Small intestine (tissue), 7 donors: Measurements from ENCODE around the gene PPP2R2B. TPM values are rescaled to one million over a fixed set of nuclear protein-coding genes. Genes with fewer than 3 reads are reported as not detected.

Source experiments
- DNase-seq, 2 donors: peaks; one replicate each; pipeline versions ENCODE4 v3.0.0 to v3.0.0-alpha.2; 2013
- FAIRE-seq: peaks from 2 replicates; lab custom pipeline; 2012; peaks lifted over from hg19 to GRCh38; lab: Jason Lieb, UNC
- H3K27ac ChIP-seq, 3 donors: one replicate each; pipeline ENCODE4 v1.5.1; 2013; ENCODE audit warnings: low read length in 2 of 3, mild to moderate bottlenecking in 2 of 3, control low read depth in 1 of 3, inconsistent platforms in 1 of 3, low read depth in 1 of 3, moderate library complexity in 1 of 3
- H3K27me3 ChIP-seq, 3 donors: one replicate each; pipeline ENCODE4 v1.6.1; 2013; ENCODE audit warnings: low read length in 3 of 3, inconsistent platforms in 1 of 3; ENCODE audit not compliant: control insufficient read depth in 3 of 3, insufficient read depth in 3 of 3
- H3K36me3 ChIP-seq, 3 donors: one replicate each; pipeline ENCODE4 v1.6.1; 2013; ENCODE audit warnings: low read length in 3 of 3, inconsistent platforms in 1 of 3, low read depth in 1 of 3, mild to moderate bottlenecking in 1 of 3, moderate library complexity in 1 of 3; ENCODE audit not compliant: control insufficient read depth in 3 of 3, insufficient read depth in 2 of 3
- H3K4me1 ChIP-seq, 3 donors: one replicate each; pipeline ENCODE4 v1.6.1; 2013; ENCODE audit warnings: low read length in 2 of 3, inconsistent platforms in 1 of 3, low read depth in 1 of 3, mild to moderate bottlenecking in 1 of 3, moderate library complexity in 1 of 3; ENCODE audit not compliant: control insufficient read depth in 3 of 3, insufficient read depth in 2 of 3
- H3K4me3 ChIP-seq, 3 donors: one replicate each; pipeline ENCODE4 v1.5.1; 2013; ENCODE audit warnings: low read length in 3 of 3, control low read depth in 1 of 3, inconsistent platforms in 1 of 3, low read depth in 1 of 3, mild to moderate bottlenecking in 1 of 3, moderate library complexity in 1 of 3
- H3K9me3 ChIP-seq, 2 donors: one replicate each; pipeline ENCODE4 v1.6.1; 2013; ENCODE audit warnings: low read depth in 1 of 2, low read length in 1 of 2; ENCODE audit not compliant: control insufficient read depth in 2 of 2, insufficient read depth in 1 of 2
- WGBS, 3 donors: extraction: QIAGEN DNeasy Blood & Tissue Kit; methylation state at CpG; one replicate each; pipeline ENCODE4 v1.1.7; 2013; 5-methylcytosine and 5-hydroxymethylcytosine counted together
- polyA plus RNA-seq, 4 donors: library from polyadenylated mRNA; stranded (reverse) in 3 of 4; unstranded in 1 of 4; fragments of 200-250 nt in 3 of 4; fragments of 120-200 nt in 1 of 4; gene quantifications; one replicate each; pipeline versions ENCODE4 v1.2.1 to v1.2.3, GENCODE V29; 2013
- donor health status: healthy with polysubstance abuse.
- donor health status: control.
- donor health status: control.
- donor health status: Bipolar disorder and iron deficiency.
- donor health status: healthy.

Gene PPP2R2B
- polyA plus RNA-seq, 4 donors = 0.22 to 3.8 (median 1.6) TPM

DNA sequence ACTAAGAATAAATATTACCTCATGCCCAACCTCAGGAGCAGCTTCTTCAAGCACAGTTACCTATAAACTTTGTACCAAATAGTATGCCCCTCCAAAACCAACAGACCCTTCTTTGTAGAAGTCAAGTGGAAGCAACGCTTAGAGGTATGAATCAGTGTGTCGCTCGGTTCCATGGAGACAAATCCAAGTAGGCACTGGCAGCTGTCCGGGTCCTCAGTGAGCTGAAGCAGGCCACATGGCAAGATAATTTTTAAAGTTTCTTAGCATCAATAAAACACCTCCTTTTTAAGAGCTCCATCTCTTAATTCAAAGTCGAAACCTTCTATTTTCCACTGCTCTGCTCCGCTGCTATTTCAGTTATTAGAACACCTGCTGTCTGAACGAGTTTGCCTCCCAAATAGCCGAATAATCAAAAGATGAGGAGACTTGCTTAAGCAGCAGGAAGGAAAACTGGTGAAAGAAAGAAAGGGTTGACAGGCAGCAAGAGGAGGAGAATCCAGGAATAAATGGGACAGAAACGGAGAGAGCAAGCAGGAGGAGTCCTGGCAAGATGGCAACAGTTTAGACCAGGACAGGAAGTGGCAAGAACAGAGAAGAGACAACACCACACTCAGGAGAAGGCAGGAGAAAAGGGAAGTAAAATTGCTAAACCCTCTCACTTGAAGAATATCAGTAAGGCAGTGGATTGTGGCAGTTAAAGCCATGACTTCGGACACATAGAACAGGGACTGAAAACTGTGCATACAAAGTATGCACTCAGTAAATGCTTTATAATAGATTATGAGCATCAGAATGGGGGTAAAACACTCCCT lies 65.0 kb downstream of the PPP2R2B start:
- Histone ChIP-seq H3K36me3 (no peaks in the 10 kb centered on the region), H3K4me1 (no peaks in the 10 kb centered on the region), H3K9me3 (no peaks in the 10 kb centered on the region), H3K27ac (no peak overlapping the region), H3K27me3 (no peaks in the 10 kb centered on the region), H3K4me3 (no peak overlapping the region)
- FAIRE-seq (no peak), DNase-seq (no peak)
- WGBS, 3 donors = 80 to 84% (median 81%) methylated on average over 10 of the region's 10 CpGs

DNA sequence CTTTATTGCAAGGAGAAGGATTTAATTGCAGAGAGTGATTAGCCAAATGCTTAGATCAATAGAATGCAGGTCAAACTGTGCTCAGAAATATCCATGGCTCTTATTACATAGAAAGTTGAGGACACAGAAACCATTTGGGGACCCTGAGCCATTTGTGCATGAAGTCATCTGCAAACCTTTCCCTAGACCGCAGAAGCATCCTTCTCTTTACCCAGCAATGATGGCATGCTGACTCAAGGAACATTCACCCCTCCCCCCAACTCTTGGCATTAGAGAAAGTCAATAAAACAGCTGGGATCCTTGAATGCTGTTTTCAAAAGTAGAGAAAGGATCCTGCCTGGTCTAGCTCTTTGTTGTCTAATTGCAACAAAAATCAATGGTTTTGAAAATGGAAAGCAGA lies 73.5 kb downstream of the PPP2R2B start:
- Histone ChIP-seq H3K4me3 (no peak overlapping the region), H3K27me3 (peaks cover 0 to 3% (median 0%) of the 10 kb centered on the region in 3 donors), H3K27ac (no peak overlapping the region), H3K9me3 (no peaks in the 10 kb centered on the region), H3K4me1 (no peaks in the 10 kb centered on the region), H3K36me3 (no peaks in the 10 kb centered on the region)
- DNase-seq = no peak
- no peak for FAIRE-seq
- WGBS, 3 donors = 33 to 53% (median 39%) methylated on average over 1 of the region's 1 CpG

DNA sequence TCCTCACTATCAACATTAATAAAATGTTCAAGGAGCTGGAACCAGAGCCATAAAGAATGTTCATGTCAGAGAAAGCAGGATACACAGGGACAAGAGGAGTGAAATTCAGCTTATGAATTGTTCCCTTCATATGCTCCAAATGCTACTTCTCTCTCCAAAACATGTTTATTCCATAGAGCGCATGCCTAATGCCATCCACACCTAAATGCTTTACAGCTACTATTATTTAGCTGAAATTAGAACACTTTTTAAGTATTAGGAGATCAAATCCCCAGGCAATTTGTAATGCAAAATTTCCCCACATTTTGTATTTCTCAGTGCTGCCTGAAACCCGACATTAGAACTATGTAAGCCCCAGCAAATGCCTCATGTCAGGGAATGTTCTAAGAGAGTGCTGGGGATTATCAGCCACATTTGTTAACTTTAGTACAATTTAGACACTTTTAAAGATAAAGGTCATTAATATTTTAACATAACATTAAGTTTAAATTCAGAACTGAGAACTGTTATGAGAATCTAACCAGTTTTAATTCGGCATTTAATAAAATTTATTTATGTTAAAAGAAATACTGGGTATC lies 75.5 kb downstream of the PPP2R2B start:
- no peak overlapping the region for H3K27ac ChIP-seq
- FAIRE-seq (no peak), DNase-seq (no peak)
- no peak overlapping the region for H3K4me3 ChIP-seq
- H3K4me1 ChIP-seq = no peaks in the 10 kb centered on the region
- 83% methylated on average over 3 of the region's 3 CpGs for WGBS, 3 donors
- H3K9me3 ChIP-seq = no peaks in the 10 kb centered on the region
- peaks cover 0 to 3% (median 0%) of the 10 kb centered on the region in 3 donors for H3K27me3 ChIP-seq
- H3K36me3 ChIP-seq = no peaks in the 10 kb centered on the region

DNA sequence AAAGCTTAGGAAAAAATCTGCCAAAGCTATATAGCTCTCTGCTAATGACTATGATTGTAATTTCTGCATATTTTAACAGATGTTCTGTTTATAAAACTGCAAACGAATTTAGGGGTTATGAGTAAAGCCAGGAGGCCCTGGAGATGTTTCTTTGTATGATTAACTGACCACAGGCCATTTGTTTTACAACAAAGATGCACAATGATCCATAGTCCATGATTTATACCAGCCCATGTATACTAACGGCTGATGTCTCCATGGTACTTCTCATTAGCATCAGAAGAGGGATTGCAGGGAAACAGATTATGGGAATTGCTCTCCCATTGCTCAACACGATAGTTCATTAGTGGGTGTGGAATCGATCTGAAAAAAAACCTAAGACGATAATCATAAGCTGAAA lies 78.9 kb downstream of the PPP2R2B start:
- Histone ChIP-seq H3K27ac (no peak overlapping the region), H3K36me3 (no peaks in the 10 kb centered on the region), H3K27me3 (peaks cover 0 to 1% (median 0%) of the 10 kb centered on the region in 3 donors), H3K9me3 (no peaks in the 10 kb centered on the region), H3K4me3 (no peak overlapping the region), H3K4me1 (no peaks in the 10 kb centered on the region)
- WGBS, 3 donors = 66 to 75% (median 67%) methylated on average over 5 of the region's 5 CpGs
- FAIRE-seq (no peak), DNase-seq (no peak)

DNA sequence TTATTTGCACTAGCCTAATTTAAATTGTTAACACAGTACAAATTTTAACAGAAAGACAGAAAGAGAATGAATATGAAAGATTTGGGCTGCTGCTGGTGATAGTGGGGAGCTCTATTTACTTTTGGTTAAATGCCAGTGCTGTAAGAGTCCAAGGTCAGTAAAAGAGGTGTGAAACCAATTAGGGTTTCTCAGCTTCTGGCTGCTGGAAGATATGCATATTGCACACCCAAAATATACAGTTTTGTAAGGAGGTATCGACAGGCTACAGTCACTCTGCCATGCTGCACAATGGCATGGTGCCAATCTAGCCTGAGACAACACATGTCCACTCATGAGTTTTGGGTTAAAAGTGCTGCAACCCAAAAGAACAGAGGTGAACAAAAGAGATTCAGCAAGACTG lies 79.3 kb downstream of the PPP2R2B start:
- FAIRE-seq (no peak), DNase-seq (no peak)
- 39 to 78% (median 48%) methylated on average over 1 of the region's 1 CpG for WGBS, 3 donors
- no peaks in the 10 kb centered on the region for H3K27me3 ChIP-seq
- H3K9me3 ChIP-seq = no peaks in the 10 kb centered on the region
- no peak overlapping the region for H3K4me3 ChIP-seq
- no peaks in the 10 kb centered on the region for H3K36me3 ChIP-seq
- H3K27ac ChIP-seq = no peak overlapping the region
- no peaks in the 10 kb centered on the region for H3K4me1 ChIP-seq

DNA sequence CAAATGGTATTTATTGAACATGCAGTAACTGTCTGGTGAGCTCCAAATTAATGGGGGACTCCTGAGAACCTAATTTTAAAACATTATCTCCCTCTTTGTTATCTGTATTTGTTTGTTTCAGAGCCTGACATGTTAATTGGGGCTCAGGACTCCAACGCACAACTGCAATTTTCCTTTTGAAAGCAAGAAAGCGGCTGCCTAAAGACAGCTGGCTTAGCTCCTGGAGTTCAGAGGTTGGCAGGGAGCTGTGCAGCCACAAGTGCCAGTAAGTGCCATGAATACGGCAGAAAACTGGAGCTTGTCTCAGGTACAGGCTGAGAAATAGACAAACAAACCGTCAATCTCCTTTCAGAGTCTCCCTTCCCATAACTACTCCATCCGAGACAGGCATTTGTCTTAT lies 80.9 kb downstream of the PPP2R2B start:
- H3K36me3 ChIP-seq = no peaks in the 10 kb centered on the region
- DNase-seq (no peak), FAIRE-seq (no peak)
- no peaks in the 10 kb centered on the region for H3K27me3 ChIP-seq
- H3K4me3 ChIP-seq = no peak overlapping the region
- 54 to 61% (median 55%) methylated on average over 5 of the region's 5 CpGs for WGBS, 3 donors
- no peaks in the 10 kb centered on the region for H3K9me3 ChIP-seq
- no peaks in the 10 kb centered on the region for H3K4me1 ChIP-seq
- no peak overlapping the region for H3K27ac ChIP-seq

DNA sequence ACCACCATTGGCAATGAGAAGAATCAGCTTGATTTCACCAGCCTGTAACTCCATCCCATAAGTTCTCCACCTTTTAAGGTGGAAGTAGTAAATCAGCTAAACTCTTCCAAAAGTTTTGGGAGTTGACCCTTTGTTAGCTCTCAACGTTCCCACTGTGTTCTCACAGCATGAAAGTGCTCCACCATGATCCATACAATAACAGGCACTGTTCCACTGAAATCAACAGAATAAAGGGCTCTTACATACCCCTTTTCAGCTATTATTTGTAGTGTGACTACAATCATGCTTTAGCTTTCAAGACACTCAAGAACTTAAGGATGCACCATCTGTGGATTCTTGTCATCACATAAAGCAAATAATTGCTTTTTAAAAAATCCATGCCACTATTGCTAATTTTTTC lies 81.6 kb downstream of the PPP2R2B start:
- H3K27ac ChIP-seq = no peak overlapping the region
- H3K36me3 ChIP-seq = no peaks in the 10 kb centered on the region
- no peak overlapping the region for H3K4me3 ChIP-seq
- no peak for DNase-seq
- H3K4me1 ChIP-seq = no peaks in the 10 kb centered on the region
- 31 to 54% (median 54%) methylated on average over 1 of the region's 1 CpG for WGBS, 3 donors
- H3K9me3 ChIP-seq = no peaks in the 10 kb centered on the region
- FAIRE-seq = no peak
- no peaks in the 10 kb centered on the region for H3K27me3 ChIP-seq

DNA sequence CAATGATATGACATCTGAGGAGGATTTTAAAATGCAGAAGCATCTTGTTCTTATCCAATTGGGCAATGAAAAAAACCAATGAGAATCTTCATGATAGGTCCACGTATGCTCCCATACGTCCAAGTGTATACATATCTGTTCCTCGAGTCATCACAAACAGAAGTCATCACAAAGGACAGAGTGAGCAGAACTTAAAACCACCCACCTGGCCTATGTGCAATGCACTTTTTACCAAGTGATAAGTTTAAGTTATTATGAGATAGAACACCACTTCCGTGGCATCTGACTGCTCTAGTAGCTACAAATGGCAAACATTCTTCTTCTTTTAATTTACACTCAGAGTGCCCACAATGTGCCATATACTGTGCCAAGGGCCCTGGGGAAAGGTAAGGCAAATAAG lies 82.4 kb downstream of the PPP2R2B start:
- no peaks in the 10 kb centered on the region for H3K27me3 ChIP-seq
- H3K4me1 ChIP-seq = no peaks in the 10 kb centered on the region
- no peaks in the 10 kb centered on the region for H3K36me3 ChIP-seq
- no peak overlapping the region for H3K4me3 ChIP-seq
- DNase-seq (no peak), FAIRE-seq (no peak)
- 68 to 85% (median 80%) methylated on average over 4 of the region's 4 CpGs for WGBS, 3 donors
- no peaks in the 10 kb centered on the region for H3K9me3 ChIP-seq
- no peak overlapping the region for H3K27ac ChIP-seq
